ENCODE results near the gene PNCK. TPM values are rescaled to one million over a fixed set of nuclear protein-coding genes. Genes with fewer than 3 reads are reported as not detected.

Gene PNCK
- total and polyA plus RNA-seq, 2 experiments from 2014 or later: 3.5 to 11.9 TPM

GRCh38 chrX:153669174-153669890, 4.3 kb downstream of the PNCK start:
- H3K36me3 ChIP-seq (ENCODE audit: insufficient read depth): no peaks in the 10 kb centered on the region
- Mint-ChIP-seq H3K9me3 (no peaks in the 10 kb centered on the region), H3K27ac (no peak overlapping the region), H3K4me3 (no peak overlapping the region), H3K36me3 (ENCODE audit: low read depth) (no peaks in the 10 kb centered on the region; the same call in 1 of the 3 replicates), H3K4me1 (peaks cover 9% of the 10 kb centered on the region), H3K27me3 (ENCODE audit: insufficient read depth, low read depth, poor library complexity) (peaks cover 11% of the 10 kb centered on the region)
- DNase-seq (ENCODE audit: low spot score) (no peak), ATAC-seq (peak; percentile 68)
- no peaks in the 10 kb centered on the region for H4K20me1 ChIP-seq (replicated peaks; ENCODE audit: insufficient read depth)
- no peaks in the 10 kb centered on the region for H3K79me2 ChIP-seq (replicated peaks; ENCODE audit: insufficient read depth)
- H3K27me3 ChIP-seq (ENCODE audit: insufficient read depth): 0 out of 2 replicates have a peak, but pooled peaks cover 2% of the 10 kb centered on the region
- no peaks in the 10 kb centered on the region for H3F3A ChIP-seq (replicated peaks; ENCODE audit: low read depth)
- no peaks in the 10 kb centered on the region for H3K9me2 ChIP-seq (ENCODE audit: insufficient read depth)
- H3K4me1 ChIP-seq (ENCODE audit: insufficient read depth): no peaks in the 10 kb centered on the region
- H2AFZ ChIP-seq: no peak overlapping the region
- no peak for TF ChIP-seq EZH2phosphoT487 (IDR thresholded peaks at IDR 0.05; ENCODE audit: unreplicated experiment)
- TF ChIP-seq CTCF (conservative IDR thresholded peaks at IDR 0.05; ENCODE audit: low read depth in 2 of 2): peak; percentile 73 to 76
- no peak overlapping the region for H3K27ac ChIP-seq (ENCODE audit: low read depth)
- no peak overlapping the region for H3K4me3 ChIP-seq
- no peak overlapping the region for H3K4me2 ChIP-seq

GRCh38 chrX:153668423-153669173, 5.0 kb downstream of the PNCK start:
- Histone ChIP-seq H3K36me3 (ENCODE audit: insufficient read depth) (no peaks in the 10 kb centered on the region), H3K27me3 (ENCODE audit: insufficient read depth) (no peaks in the 10 kb centered on the region), H4K20me1 (replicated peaks; ENCODE audit: insufficient read depth) (no peaks in the 10 kb centered on the region), H3K79me2 (replicated peaks; ENCODE audit: insufficient read depth) (no peaks in the 10 kb centered on the region), H3F3A (replicated peaks; ENCODE audit: low read depth) (no peaks in the 10 kb centered on the region), H3K4me1 (ENCODE audit: insufficient read depth) (no peaks in the 10 kb centered on the region), H3K9me2 (ENCODE audit: insufficient read depth) (no peaks in the 10 kb centered on the region), H3K27ac (ENCODE audit: low read depth) (no peak overlapping the region), H3K4me3 (no peak overlapping the region), H3K4me2 (no peak overlapping the region), H2AFZ (no peak overlapping the region)
- Mint-ChIP-seq H3K4me3 (no peak overlapping the region), H3K4me1 (peaks cover 6% of the 10 kb centered on the region; the same call in 2 of the 3 replicates), H3K36me3 (ENCODE audit: low read depth) (no peaks in the 10 kb centered on the region; the same call in 1 of the 3 replicates), H3K9me3 (no peaks in the 10 kb centered on the region), H3K27me3 (ENCODE audit: insufficient read depth, low read depth, poor library complexity) (peaks cover 7% of the 10 kb centered on the region), H3K27ac (no peak overlapping the region)
- peak in 1 of 2 experiments; percentile 49; a peak in 1 of 4 replicates for TF ChIP-seq CTCF (conservative IDR thresholded peaks at IDR 0.05; ENCODE audit: low read depth in 2 of 2)
- TF ChIP-seq JUNB (IDR thresholded peaks at IDR 0.05; ENCODE audit: unreplicated experiment): no peak
- no peak for ATAC-seq
- peak; percentile 62 for DNase-seq (ENCODE audit: low spot score)

Data from GM23338 (cell line).